HEK293 (cell line): ENCODE measurements around the gene TAF11L14.

ENCODE experiments used
- CTCF ChIA-PET: fragments of 350-600 bp; formaldehyde crosslinking; extraction: SDS; loops from one replicate; lab custom pipeline; 2021; ENCODE audit warnings: antibody characterized with exemption; lab: Yijun Ruan, JAX
- POLR2A ChIA-PET: fragments of 300-600 bp; formaldehyde crosslinking; extraction: SDS; loops from one replicate; lab custom pipeline; 2020; ENCODE audit warnings: antibody characterized with exemption, inconsistent platforms; lab: Yijun Ruan, JAX
- H3K27ac ChIP-seq: fragments of 200-500 bp; sonication (Bioruptor generic); 2 replicates; pipeline ENCODE4 v1.5.1; 2014; ENCODE audit warnings: low read depth, low read length, control low read depth, inconsistent platforms; ENCODE audit errors: extremely low read depth
- H3K36me3 ChIP-seq, 2 experiments: fragments of 200-500 bp in 1 of 2; sonication (Bioruptor generic) in 1 of 2; 1 replicate in 1 of 2; 2 replicates in 1 of 2; pipeline ENCODE4 v1.5.1; 2014 to 2017; ENCODE audit warnings: inconsistent platforms in 2 of 2, low read length in 2 of 2; ENCODE audit not compliant: control insufficient read depth in 2 of 2, insufficient read depth in 1 of 2
- H3K4me1 ChIP-seq: fragments of 200-500 bp; sonication (Bioruptor generic); 2 replicates; pipeline ENCODE4 v1.5.1; 2014; ENCODE audit warnings: mild to moderate bottlenecking, low read length, inconsistent platforms; ENCODE audit not compliant: control insufficient read depth, insufficient read depth
- H3K4me3 ChIP-seq: 2 replicates; pipeline ENCODE4 v1.5.1; 2011; ENCODE audit warnings: low read depth, mild to moderate bottlenecking, control low read depth, low read length, moderate library complexity
- H3K9me3 ChIP-seq: fragments of 200-500 bp; sonication (Bioruptor generic); 2 replicates; pipeline ENCODE4 v1.5.1; 2014; ENCODE audit warnings: low read depth, low read length, inconsistent platforms; ENCODE audit not compliant: control insufficient read depth, insufficient read depth
- ELK4 ChIP-seq: IDR thresholded peaks from 2 replicates; pipeline ENCODE4 v1.6.1; 2011; ENCODE audit warnings: mild to moderate bottlenecking, low read depth, low read length, borderline replicate concordance
- KLF16 ChIP-seq: fragments of 450-650 bp; formaldehyde crosslinking; IDR thresholded peaks from 2 replicates; pipeline ENCODE4 v1.5.1; 2017; ENCODE audit warnings: missing biosample characterization, missing genetic modification characterization
- YY2 ChIP-seq: fragments of 450-650 bp; formaldehyde crosslinking; IDR thresholded peaks from 2 replicates; pipeline ENCODE4 v1.5.1; 2016; ENCODE audit warnings: missing biosample characterization, missing genetic modification characterization
- ZBTB6 ChIP-seq: fragments of 450-650 bp; formaldehyde crosslinking; IDR thresholded peaks from 2 replicates; pipeline ENCODE4 v1.5.1; 2017; ENCODE audit warnings: missing biosample characterization, missing genetic modification characterization
- ZFP3 ChIP-seq: fragments of 450-650 bp; formaldehyde crosslinking; IDR thresholded peaks from 2 replicates; pipeline ENCODE4 v1.5.1; 2016; ENCODE audit warnings: low read depth, missing biosample characterization, missing genetic modification characterization
- ZNF175 ChIP-seq: fragments of 450-650 bp; formaldehyde crosslinking; IDR thresholded peaks from 2 replicates; pipeline ENCODE4 v1.5.1; 2016; ENCODE audit warnings: missing biosample characterization, missing genetic modification characterization
- ZNF2 ChIP-seq: fragments of 450-650 bp; formaldehyde crosslinking; IDR thresholded peaks from 2 replicates; pipeline ENCODE4 v1.5.1; 2016; ENCODE audit warnings: missing biosample characterization, missing genetic modification characterization
- ZNF239 ChIP-seq: fragments of 450-650 bp; formaldehyde crosslinking; IDR thresholded peaks from 2 replicates; pipeline ENCODE4 v1.5.1; 2016; ENCODE audit warnings: missing biosample characterization, missing genetic modification characterization
- ZNF280C ChIP-seq: fragments of 450-650 bp; formaldehyde crosslinking; IDR thresholded peaks from 2 replicates; pipeline ENCODE4 v1.5.1; 2016; ENCODE audit warnings: missing biosample characterization, missing genetic modification characterization
- ZNF37A ChIP-seq: fragments of 450-650 bp; IDR thresholded peaks from 2 replicates; pipeline ENCODE4 v1.5.1; 2018; ENCODE audit warnings: missing biosample characterization, missing genetic modification characterization
- ZNF529 ChIP-seq: fragments of 450-650 bp; formaldehyde crosslinking; IDR thresholded peaks from 2 replicates; pipeline ENCODE4 v1.5.1; 2017; ENCODE audit warnings: missing genetic modification characterization, missing biosample characterization; ENCODE audit not compliant: insufficient replicate concordance
- ZNF585B ChIP-seq: fragments of 450-650 bp; formaldehyde crosslinking; IDR thresholded peaks from 2 replicates; pipeline ENCODE4 v1.5.1; 2016; ENCODE audit warnings: missing biosample characterization, missing genetic modification characterization
- ZNF610 ChIP-seq: fragments of 450-650 bp; formaldehyde crosslinking; IDR thresholded peaks from 2 replicates; pipeline ENCODE4 v1.5.1; 2016; ENCODE audit warnings: missing biosample characterization, missing genetic modification characterization, borderline replicate concordance

Gene TAF11L14

GRCh38 chr5:17679597-17680203, 45.4 kb downstream of the TAF11L14 start:
- Histone ChIP-seq H3K27ac (no peak overlapping the region), H3K4me3 (no peak overlapping the region), H3K9me3 (no peaks in the 10 kb centered on the region), H3K36me3 (no peaks in the 10 kb centered on the region), H3K4me1 (no peaks in the 10 kb centered on the region)
- ChIA-PET CTCF (interaction anchor here (0.6 kb wide), 1 partner anchor 256 kb away, joined by 4 read pairs; no protein-coding TSS in a partner anchor), POLR2A (no interaction called here)
- TF ChIP-seq ZNF37A (tag by site-specific recombination) (no peak), YY2 (tag by site-specific recombination) (no peak), ZNF2 (tag by site-specific recombination) (no peak), ZNF610 (no peak)

- H3K4me3 ChIP-seq = no peak overlapping the region
- H3K27ac ChIP-seq = no peak overlapping the region
- H3K36me3 ChIP-seq = no peaks in the 10 kb centered on the region
- TF ChIP-seq KLF16 (tag by site-specific recombination) (no peak), ZNF529 (tag by site-specific recombination) (no peak), ZNF239 (tag by site-specific recombination) (no peak), ZNF280C (no peak), ZNF175 (no peak), ZBTB6 (tag by site-specific recombination) (no peak), ELK4 (no peak), ZNF585B (no peak), ZFP3 (tag by site-specific recombination) (no peak)
- H3K9me3 ChIP-seq = no peaks in the 10 kb centered on the region
- ChIA-PET CTCF (no interaction called here), POLR2A (no interaction called here)
- no peaks in the 10 kb centered on the region for H3K4me1 ChIP-seq
Observed at GRCh38 chr5:17680737-17681136, 46.5 kb downstream of the TAF11L14 start.
